SK-N-MC (cell line): ENCODE measurements around the gene CYP2S1.

ENCODE experiments used
- EZH2 ChIP-seq: fragments of 200-600 bp; sonication (generic); IDR thresholded peaks from one replicate; pipeline ENCODE4 v1.6.1; 2017; ENCODE audit warnings: antibody characterized with exemption
- FOXP2 ChIP-seq: optimal IDR thresholded peaks from 2 replicates; pipeline ENCODE3; 2011; ENCODE audit warnings: mild to moderate bottlenecking, moderate library complexity; ENCODE audit not compliant: insufficient read depth; ENCODE audit errors: extremely low read length, control extremely low read depth
- POLR2AphosphoS5 ChIP-seq: IDR thresholded peaks from 2 replicates; pipeline ENCODE4 v1.6.1; 2012; ENCODE audit warnings: mild to moderate bottlenecking, low read depth, low read length, borderline replicate concordance

DNA sequence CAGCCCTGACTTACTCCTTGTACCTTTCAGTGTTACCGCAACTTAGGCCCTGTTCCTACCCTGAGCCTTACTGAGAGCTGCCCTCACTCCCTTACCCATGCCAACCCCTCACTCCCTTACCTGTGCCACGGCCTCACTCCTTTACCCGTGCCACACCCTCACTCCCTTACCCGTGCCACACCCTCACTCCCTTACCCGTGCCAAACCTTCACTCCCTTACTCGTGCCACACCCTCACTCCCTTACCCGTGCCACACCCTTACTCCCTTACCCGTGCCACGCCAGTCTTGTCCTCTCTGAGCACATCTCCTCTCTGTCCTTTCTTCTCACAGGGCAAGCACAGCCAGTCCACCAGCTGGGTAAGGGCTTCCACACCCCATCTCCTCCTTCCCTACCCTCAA is 46.3 kb downstream of the CYP2S1 start:
- TF ChIP-seq POLR2AphosphoS5 (no peak), EZH2 (no peak), FOXP2 (no peak)
